Measurements from ENCODE around the gene KCNJ14. TPM values are rescaled to one million over a fixed set of nuclear protein-coding genes. Genes with fewer than 3 reads are reported as not detected.

KCNJ14 gene
- total and polyA plus RNA-seq, 2 donors (not counting 3 experiments of a cell fraction or from before 2014, with no cell fraction given), result 0.26 to 1.4 TPM

GRCh38 chr19:48433337-48433736, 22.0 kb upstream of the KCNJ14 start:
- no peak for TF ChIP-seq MYC (IDR thresholded peaks at IDR 0.05; ENCODE audit: low read depth, low read length)
- TF ChIP-seq GATA2 (IDR thresholded peaks at IDR 0.05; ENCODE audit: insufficient read depth, insufficient read length, low read depth, low read length), result no peak
- no peak for TF ChIP-seq POLR2AphosphoS5 (IDR thresholded peaks at IDR 0.05; ENCODE audit: insufficient read depth, low read depth, low read length)
- no peak for TF ChIP-seq EZH2 (IDR thresholded peaks at IDR 0.05; ENCODE audit: borderline replicate concordance, low read depth, low read length, severe bottlenecking)
- TF ChIP-seq FOS (IDR thresholded peaks at IDR 0.05; ENCODE audit: borderline replicate concordance, insufficient read depth, low read length), result no peak
- TF ChIP-seq JUN (IDR thresholded peaks at IDR 0.05; ENCODE audit: borderline replicate concordance, insufficient read depth, insufficient read length, low read depth), result no peak
- no peak for TF ChIP-seq CTCF (IDR thresholded peaks at IDR 0.05; ENCODE audit: extremely low read depth in 1 of 2, insufficient read depth in 1 of 2, low read depth in 1 of 2, low read length in 2 of 2)
- TF ChIP-seq MAX (IDR thresholded peaks at IDR 0.05; ENCODE audit: insufficient read depth, insufficient read length), result no peak
- no peak for TF ChIP-seq POLR2A (IDR thresholded peaks at IDR 0.05; ENCODE audit: low read depth, low read length)
- Histone ChIP-seq H3K36me3 (ENCODE audit: control insufficient read depth in 2 of 2, extremely low read depth in 1 of 2, insufficient read depth in 2 of 2, low read length in 2 of 2) (no peaks in the 10 kb centered on the region), H3K9ac (replicated peaks; ENCODE audit: extremely low read depth, insufficient read depth, low read length) (no peak overlapping the region), H3K4me2 (ENCODE audit: insufficient read depth, low read length) (no peak overlapping the region), H3K9me3 (replicated peaks; ENCODE audit: control insufficient read depth, insufficient read depth, low read length) (no peaks in the 10 kb centered on the region), H4K20me1 (replicated peaks; ENCODE audit: control insufficient read depth, extremely low read depth, insufficient read depth, low read length) (no peaks in the 10 kb centered on the region), H3K4me3 (replicated peaks in 1 of 3; ENCODE audit: insufficient read depth in 1 of 3, low read depth in 1 of 3, low read length in 3 of 3) (no peak overlapping the region), H3K79me2 (ENCODE audit: control insufficient read depth, insufficient read depth, low read length) (no peaks in the 10 kb centered on the region), H3K9me1 (replicated peaks; ENCODE audit: control insufficient read depth, extremely low read depth, insufficient read depth, low read length) (no peaks in the 10 kb centered on the region), H3K4me1 (ENCODE audit: control insufficient read depth, extremely low read depth, insufficient read depth, low read length) (no peaks in the 10 kb centered on the region), H3K27ac (ENCODE audit: insufficient read depth, low read depth, low read length) (no peak overlapping the region), H3K27me3 (ENCODE audit: control insufficient read depth in 2 of 2, insufficient read depth in 2 of 2, low read length in 2 of 2) (no peaks in the 10 kb centered on the region), H2AFZ (ENCODE audit: low read depth, low read length) (no peak overlapping the region)
- ChIA-PET POLR2A (no interaction called here), CTCF (interaction anchor here (1.5 to 1.6 kb wide), 2 partner anchors 14 to 42 kb away, joined by 4 to 6 read pairs; partner anchors contain the start of gene KDELR1)
- BruUV-seq (replicated peaks), result no TSS peak
- FAIRE-seq (no peak), DNase-seq (ENCODE audit: low read depth, low spot score) (no peak)
- intact Hi-C loops (cut with micrococcal nuclease) (no loop called here), dilution Hi-C loops (cut with MboI; ENCODE audit: extremely low pct_ligation_motif_present, low sequenced_read_pairs) (no loop called here)
